A549 (cell line): ENCODE results near the gene PCDH12.

Experiments used
- HOXA7 ChIP-seq: fragments of 250-450 bp; sonication (Bioruptor Pico); IDR thresholded peaks from 2 replicates; pipeline ENCODE4 v1.5.0; 2020; ENCODE audit warnings: mild to moderate bottlenecking, moderate library complexity
- JUNB ChIP-seq: fragments of >200 bp; sonication (Bioruptor Twin); formaldehyde crosslinking; IDR thresholded peaks from 2 replicates; pipeline ENCODE4 v1.6.1; 2016
- POLR2A ChIP-seq: IDR thresholded peaks from 2 replicates; pipeline ENCODE4 v1.6.1; 2012; ENCODE audit warnings: mild to moderate bottlenecking, low read length
- TF ChIP-seq, protein P1 (sequence below): IDR thresholded peaks from 2 replicates; pipeline ENCODE4 v1.6.1; 2012
- TF ChIP-seq, protein P2 (sequence below): fragments of 150-350 bp; IDR thresholded peaks from 2 replicates; pipeline ENCODE4 v1.6.1; 2014; ENCODE audit warnings: low read depth, mild to moderate bottlenecking, low read length

DNA sequence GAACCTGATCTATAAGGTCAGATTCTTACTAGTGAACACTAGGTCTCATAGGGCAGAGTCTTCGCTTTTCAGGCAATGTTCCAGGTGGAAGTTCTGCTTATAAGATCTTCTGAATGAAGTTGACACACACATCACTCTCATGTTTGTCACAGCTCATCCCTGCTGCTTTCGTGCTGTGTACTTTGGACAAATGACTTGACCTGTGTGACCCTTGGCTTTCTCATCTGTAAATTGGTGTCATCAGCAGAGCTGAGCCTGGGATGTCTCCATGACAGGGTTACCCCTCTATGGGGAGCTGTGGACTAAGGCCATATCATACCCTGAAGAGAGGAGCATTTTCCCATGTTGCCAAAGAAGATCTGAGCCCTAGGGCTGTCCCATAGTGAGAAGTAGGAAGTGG, 31.6 kb downstream of the PCDH12 start:
- TF ChIP-seq JUNB (no peak), HOXA7 (no peak), POLR2A (no peak)
- TF ChIP-seq, protein P1, sequence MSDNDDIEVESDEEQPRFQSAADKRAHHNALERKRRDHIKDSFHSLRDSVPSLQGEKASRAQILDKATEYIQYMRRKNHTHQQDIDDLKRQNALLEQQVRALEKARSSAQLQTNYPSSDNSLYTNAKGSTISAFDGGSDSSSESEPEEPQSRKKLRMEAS: no peak
- TF ChIP-seq, protein P2, sequence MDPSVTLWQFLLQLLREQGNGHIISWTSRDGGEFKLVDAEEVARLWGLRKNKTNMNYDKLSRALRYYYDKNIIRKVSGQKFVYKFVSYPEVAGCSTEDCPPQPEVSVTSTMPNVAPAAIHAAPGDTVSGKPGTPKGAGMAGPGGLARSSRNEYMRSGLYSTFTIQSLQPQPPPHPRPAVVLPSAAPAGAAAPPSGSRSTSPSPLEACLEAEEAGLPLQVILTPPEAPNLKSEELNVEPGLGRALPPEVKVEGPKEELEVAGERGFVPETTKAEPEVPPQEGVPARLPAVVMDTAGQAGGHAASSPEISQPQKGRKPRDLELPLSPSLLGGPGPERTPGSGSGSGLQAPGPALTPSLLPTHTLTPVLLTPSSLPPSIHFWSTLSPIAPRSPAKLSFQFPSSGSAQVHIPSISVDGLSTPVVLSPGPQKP: no peak
